Gastrocnemius medialis (tissue), 4 donors: ENCODE data around the gene CBX6. TPM values are rescaled to one million over a fixed set of nuclear protein-coding genes. Genes with fewer than 3 reads are reported as not detected.
A peak's percentile ranks its signal among the peaks of the same experiment; 100 is the strongest.

Experiments
- ATAC-seq, 2 donors: fragments of 150-250 bp; one replicate each; pipeline ENCODE4 v1.9.1; 2016
- DNase-seq, 2 donors: peaks; one replicate each; pipeline ENCODE4 v3.0.0-alpha.2; 2019
- H3K27ac ChIP-seq, 4 donors: fragments of 200-600 bp; sonication (generic); 1 replicate in 1 of 4; 2 replicates in 3 of 4; pipeline ENCODE4 v1.5.1; 2016 to 2018; ENCODE audit warnings: mild to moderate bottlenecking in 2 of 4, moderate library complexity in 1 of 4
- H3K27me3 ChIP-seq, 3 donors: fragments of 200-600 bp; sonication (generic) in 2 of 3; 1 replicate in 1 of 3; 2 replicates in 2 of 3; pipeline versions ENCODE4 v1.5.1 to v1.6.0; 2016 to 2019; ENCODE audit warnings: mild to moderate bottlenecking in 1 of 3, moderate library complexity in 1 of 3
- H3K36me3 ChIP-seq, 2 donors: fragments of 200-600 bp; sonication (generic) in 1 of 2; one replicate each; pipeline ENCODE4 v1.5.1; 2017 to 2018
- H3K4me1 ChIP-seq, 2 donors: fragments of 200-600 bp; sonication (generic) in 1 of 2; one replicate each; pipeline ENCODE4 v1.5.1; 2016 to 2017; ENCODE audit warnings: mild to moderate bottlenecking in 2 of 2
- H3K4me3 ChIP-seq, 4 donors: fragments of 200-600 bp; sonication (generic) in 3 of 4; 1 replicate in 1 of 4; 2 replicates in 3 of 4; pipeline ENCODE4 v1.5.1; 2016 to 2019; ENCODE audit warnings: mild to moderate bottlenecking in 2 of 4
- H3K9me3 ChIP-seq, 3 donors: fragments of 200-600 bp; sonication (generic) in 2 of 3; 1 replicate in 1 of 3; 2 replicates in 2 of 3; pipeline ENCODE4 v1.5.1; 2016 to 2019
- CTCF ChIP-seq, 5 experiments: fragments of 450-650 bp in 3 of 5; fragments of 200-600 bp in 2 of 5; sonication (generic) in 2 of 5; IDR thresholded peaks in 4 of 5; conservative IDR thresholded peaks in 1 of 5; 1 replicate in 4 of 5; 2 replicates in 1 of 5; pipeline ENCODE4 v1.5.1; 2016 to 2019; ENCODE audit warnings: antibody characterized with exemption in 5 of 5, mild to moderate bottlenecking in 3 of 5, moderate library complexity in 3 of 5
- POLR2A ChIP-seq, 2 donors: fragments of 450-650 bp; IDR thresholded peaks; one replicate each; pipeline ENCODE4 v1.6.1; 2017; ENCODE audit warnings: antibody characterized with exemption in 2 of 2, mild to moderate bottlenecking in 2 of 2, moderate library complexity in 2 of 2
- in situ Hi-C, 4 donors: fragments of 200-750 bp; cut with MboI; loops; one replicate each; pipeline versions ENCODE4 v1.15.0 to v1.8.0; 2017; ENCODE audit warnings: low sequenced_read_pairs in 4 of 4
- intact Hi-C: fragments of 100-400 bp; cut with DNase I; formaldehyde crosslinking; loops from one replicate; pipeline ENCODE4 v1.15.1; 2023; ENCODE audit warnings: low total_unique reads
- total RNA-seq, 4 donors: library from RNA; depleted of rRNA; stranded (reverse); fragments of >200 nt; gene quantifications; one replicate each; pipeline versions ENCODE4 v1.1.0 to v1.2.3, GENCODE V29; 2016

CBX6 gene
- total RNA-seq, 4 donors from 2014 or later = 8.4 to 21.5 (median 17.7) TPM

- peaks cover 14 to 26% of the 10 kb centered on the region in 2 donors for H3K4me1 ChIP-seq
- ATAC-seq = no peak
Observed at GRCh38 chr22:38866024-38866398, 6.0 kb downstream of the CBX6 start.

GRCh38 chr22:38865201-38866023 lies 6.6 kb downstream of the CBX6 start:
- ATAC-seq (no peak), DNase-seq (no peak)
- intact Hi-C loops = no loop called here
- TF ChIP-seq CTCF (IDR thresholded peaks at IDR 0.05 in 4 of 5, conservative IDR thresholded peaks at IDR 0.05 in 1 of 5) = no peak
- TF ChIP-seq POLR2A (IDR thresholded peaks at IDR 0.05) = no peak
- Histone ChIP-seq H3K4me3 (no peak overlapping the region), H3K9me3 (no peaks in the 10 kb centered on the region), H3K4me1 (peaks cover 8 to 22% of the 10 kb centered on the region in 2 donors), H3K27me3 (peaks cover 10 to 15% (median 12%) of the 10 kb centered on the region in 3 donors), H3K36me3 (peaks cover 0 to 17% of the 10 kb centered on the region in 2 donors), H3K27ac (peak overlapping the region; percentile 5 to 69 (median 63))
- in situ Hi-C loops = loop anchor here in 3 of 4 donors (5.0 to 10.0 kb wide), 3 partner anchors 137 to 259 kb away; no protein-coding TSS in a partner anchor

More at GRCh38 chr22:38866024-38866398, 6.0 kb downstream of the CBX6 start:
- H3K27ac ChIP-seq = peak overlapping the region in 2 of 4 donors; percentile 69
- TF ChIP-seq CTCF (IDR thresholded peaks at IDR 0.05 in 4 of 5, conservative IDR thresholded peaks at IDR 0.05 in 1 of 5) = no peak
- TF ChIP-seq POLR2A (IDR thresholded peaks at IDR 0.05) = no peak
- intact Hi-C loops (no loop called here), in situ Hi-C loops (loop anchor here in 3 of 4 donors (5.0 to 10.0 kb wide), 3 partner anchors 136 to 259 kb away; no protein-coding TSS in a partner anchor)
- H3K36me3 ChIP-seq = peaks cover 0 to 17% of the 10 kb centered on the region in 2 donors
- H3K27me3 ChIP-seq = peaks cover 4 to 9% (median 6%) of the 10 kb centered on the region in 3 donors
- H3K9me3 ChIP-seq = no peaks in the 10 kb centered on the region
- no peak overlapping the region for H3K4me3 ChIP-seq
- no peak for DNase-seq

GRCh38 chr22:38864361-38865191 lies 7.4 kb downstream of the CBX6 start:
- Histone ChIP-seq H3K36me3 (peaks cover 0 to 17% of the 10 kb centered on the region in 2 donors), H3K4me3 (no peak overlapping the region), H3K4me1 (peaks cover 6 to 14% of the 10 kb centered on the region in 2 donors), H3K27ac (peak overlapping the region; percentile 5 to 69 (median 63)), H3K9me3 (no peaks in the 10 kb centered on the region), H3K27me3 (peaks cover 19 to 23% (median 20%) of the 10 kb centered on the region in 3 donors)
- DNase-seq (no peak), ATAC-seq (no peak)
- TF ChIP-seq POLR2A (IDR thresholded peaks at IDR 0.05) = no peak
- no peak for TF ChIP-seq CTCF (IDR thresholded peaks at IDR 0.05 in 4 of 5, conservative IDR thresholded peaks at IDR 0.05 in 1 of 5)
- in situ Hi-C loops (loop anchor here in 3 of 4 donors (5.0 to 10.0 kb wide), 3 partner anchors 138 to 260 kb away; no protein-coding TSS in a partner anchor), intact Hi-C loops (no loop called here)

GRCh38 chr22:38863531-38864131 lies 8.4 kb downstream of the CBX6 start:
- ATAC-seq (no peak), DNase-seq (no peak)
- Histone ChIP-seq H3K27me3 (peaks cover 22 to 29% (median 29%) of the 10 kb centered on the region in 3 donors), H3K36me3 (peaks cover 0 to 17% of the 10 kb centered on the region in 2 donors), H3K4me3 (no peak overlapping the region), H3K9me3 (no peaks in the 10 kb centered on the region), H3K4me1 (peaks cover 5 to 6% of the 10 kb centered on the region in 2 donors), H3K27ac (no peak overlapping the region)
- in situ Hi-C loops = loop anchor here in 2 of 4 donors (10.0 kb wide), 2 partner anchors 141 to 261 kb away; no protein-coding TSS in a partner anchor
- no peak for TF ChIP-seq CTCF (IDR thresholded peaks at IDR 0.05 in 4 of 5, conservative IDR thresholded peaks at IDR 0.05 in 1 of 5)
- no peak for TF ChIP-seq POLR2A (IDR thresholded peaks at IDR 0.05)
- intact Hi-C loops = no loop called here
